GM23338 (cell line): ENCODE data around the gene AKNAD1. TPM values are rescaled to one million over a fixed set of nuclear protein-coding genes. Genes with fewer than 3 reads are reported as not detected.

Source experiments
- ATAC-seq: fragments of 200-7000 bp; cut with Tn5 transposase; 3 replicates; pipeline ENCODE4 v1.9.1; 2020
- DNase-seq: peaks from one replicate; pipeline ENCODE4 v3.0.0-alpha.2; 2015; ENCODE audit warnings: low spot score
- H2AFZ ChIP-seq: fragments of 200-600 bp; sonication (generic); 2 replicates; pipeline ENCODE4 v1.8.0; 2016; ENCODE audit warnings: antibody characterized with exemption, mild to moderate bottlenecking, moderate library complexity
- H3F3A ChIP-seq: fragments of 200-600 bp; sonication (generic); replicated peaks from 2 replicates; pipeline ENCODE4 v1.8.0; 2017; ENCODE audit warnings: antibody characterized with exemption, mixed run types, low read depth
- H3K27ac ChIP-seq: fragments of 200-600 bp; sonication (generic); 2 replicates; pipeline ENCODE4 v1.6.1; 2016; ENCODE audit warnings: low read depth
- H3K27me3 ChIP-seq: fragments of 200-600 bp; sonication (generic); 2 replicates; pipeline ENCODE4 v1.8.0; 2016; ENCODE audit warnings: mild to moderate bottlenecking, mixed run types, moderate library complexity; ENCODE audit not compliant: insufficient read depth
- H3K36me3 ChIP-seq: fragments of 200-600 bp; sonication (generic); 2 replicates; pipeline ENCODE4 v1.8.0; 2016; ENCODE audit warnings: mild to moderate bottlenecking; ENCODE audit not compliant: insufficient read depth
- H3K4me1 ChIP-seq: fragments of 200-600 bp; sonication (generic); 2 replicates; pipeline ENCODE4 v1.8.0; 2016; ENCODE audit warnings: mild to moderate bottlenecking, moderate library complexity; ENCODE audit not compliant: insufficient read depth
- H3K4me2 ChIP-seq: fragments of 200-600 bp; sonication (generic); 2 replicates; pipeline ENCODE4 v1.7.1; 2017; ENCODE audit warnings: mixed run types
- H3K4me3 ChIP-seq: fragments of 200-600 bp; sonication (generic); 2 replicates; pipeline ENCODE4 v1.6.1; 2016; ENCODE audit warnings: mixed run types
- H3K79me2 ChIP-seq: fragments of 200-600 bp; sonication (generic); replicated peaks from 2 replicates; pipeline ENCODE4 v1.8.0; 2017; ENCODE audit warnings: mild to moderate bottlenecking; ENCODE audit not compliant: insufficient read depth
- H3K9me2 ChIP-seq: fragments of 200-600 bp; sonication (generic); 2 replicates; pipeline ENCODE4 v1.8.0; 2017; ENCODE audit not compliant: insufficient read depth
- H4K20me1 ChIP-seq: fragments of 200-600 bp; sonication (generic); replicated peaks from 2 replicates; pipeline ENCODE4 v1.8.0; 2017; ENCODE audit warnings: mild to moderate bottlenecking; ENCODE audit not compliant: insufficient read depth
- H3K27ac Mint-ChIP-seq: 2 replicates; pipeline ENCODE4 v1.8.0; 2020; ENCODE audit warnings: inconsistent platforms, mild to moderate bottlenecking, moderate library complexity, mixed read lengths
- H3K27me3 Mint-ChIP-seq: 3 replicates; pipeline ENCODE4 v1.8.0; 2022; ENCODE audit warnings: low read depth, mild to moderate bottlenecking, moderate library complexity, mixed read lengths, inconsistent platforms; ENCODE audit not compliant: insufficient read depth, poor library complexity
- H3K36me3 Mint-ChIP-seq: 3 replicates; pipeline ENCODE4 v1.8.0; 2021; ENCODE audit warnings: low read depth, mild to moderate bottlenecking, inconsistent platforms, moderate library complexity, mixed read lengths
- H3K4me1 Mint-ChIP-seq: 3 replicates; pipeline ENCODE4 v1.8.0; 2020; ENCODE audit warnings: mild to moderate bottlenecking, inconsistent platforms, mixed read lengths
- H3K4me3 Mint-ChIP-seq: 3 replicates; pipeline ENCODE4 v1.8.0; 2021; ENCODE audit warnings: moderate library complexity, mild to moderate bottlenecking, inconsistent platforms, mixed read lengths
- H3K9me3 Mint-ChIP-seq: 3 replicates; pipeline ENCODE4 v1.8.0; 2020; ENCODE audit warnings: moderate library complexity, mild to moderate bottlenecking, inconsistent platforms, mixed read lengths
- CREB1 ChIP-seq: fragments of 250-450 bp; sonication (Bioruptor Pico); IDR thresholded peaks from 2 replicates; pipeline ENCODE4 v1.5.0; 2020; ENCODE audit warnings: low read depth, mild to moderate bottlenecking, moderate library complexity
- EZH2phosphoT487 ChIP-seq: fragments of 200-600 bp; sonication (generic); IDR thresholded peaks from one replicate; pipeline ENCODE4 v1.8.1; 2018; ENCODE audit warnings: antibody characterized with exemption; ENCODE audit not compliant: unreplicated experiment
- JUNB ChIP-seq: IDR thresholded peaks from one replicate; pipeline ENCODE4 v1.6.1; 2016; ENCODE audit warnings: antibody characterized with exemption; ENCODE audit not compliant: unreplicated experiment
- NANOG ChIP-seq: IDR thresholded peaks from 2 replicates; pipeline ENCODE4 v1.6.1; 2016; ENCODE audit warnings: antibody characterized with exemption, borderline replicate concordance
- STAT1 ChIP-seq: IDR thresholded peaks from one replicate; pipeline ENCODE4 v1.6.1; 2016; ENCODE audit warnings: antibody characterized with exemption; ENCODE audit not compliant: unreplicated experiment
- ZNF114 ChIP-seq: fragments of 250-450 bp; sonication (Bioruptor Pico); IDR thresholded peaks from 2 replicates; pipeline ENCODE4 v1.5.0; 2020; ENCODE audit warnings: mild to moderate bottlenecking, moderate library complexity
- ZNF331 ChIP-seq: fragments of 250-450 bp; sonication (Bioruptor Pico); IDR thresholded peaks from 2 replicates; pipeline ENCODE4 v1.5.0; 2020; ENCODE audit warnings: low read depth, mild to moderate bottlenecking, moderate library complexity
- polyA plus RNA-seq: library from polyadenylated mRNA; unstranded; fragments of >200 nt; fragmentation: Nextera tagmentation; extraction: Ambion mirVana; gene quantifications from 2 replicates; pipeline ENCODE4 v1.2.1, GENCODE V29; 2016
- total RNA-seq: library from RNA; depleted of rRNA; stranded (reverse); fragments of >200 nt; shearing (Covaris generic); gene quantifications from 2 replicates; pipeline ENCODE4 v1.2.3, GENCODE V29; 2014
- TF ChIP-seq, protein P1 (sequence below): IDR thresholded peaks from one replicate; pipeline ENCODE4 v1.6.1; 2018; ENCODE audit warnings: antibody characterized with exemption; ENCODE audit not compliant: unreplicated experiment
- TF ChIP-seq, protein P2 (sequence below), 2 experiments: fragments of 200-600 bp in 1 of 2; sonication (generic) in 1 of 2; conservative IDR thresholded peaks; 2 replicates each; pipeline versions ENCODE4 v1.5.1 to v1.6.1; 2016 to 2017; ENCODE audit warnings: antibody characterized with exemption in 2 of 2, low read depth in 2 of 2, mild to moderate bottlenecking in 2 of 2, moderate library complexity in 1 of 2
- TF ChIP-seq, protein P3 (sequence below): fragments of 250-450 bp; sonication (Bioruptor Pico); IDR thresholded peaks from 2 replicates; pipeline ENCODE4 v1.5.0; 2020; ENCODE audit warnings: mild to moderate bottlenecking, moderate library complexity

Gene AKNAD1
- total and polyA plus RNA-seq, 2 experiments from 2014 or later = not detected

DNA sequence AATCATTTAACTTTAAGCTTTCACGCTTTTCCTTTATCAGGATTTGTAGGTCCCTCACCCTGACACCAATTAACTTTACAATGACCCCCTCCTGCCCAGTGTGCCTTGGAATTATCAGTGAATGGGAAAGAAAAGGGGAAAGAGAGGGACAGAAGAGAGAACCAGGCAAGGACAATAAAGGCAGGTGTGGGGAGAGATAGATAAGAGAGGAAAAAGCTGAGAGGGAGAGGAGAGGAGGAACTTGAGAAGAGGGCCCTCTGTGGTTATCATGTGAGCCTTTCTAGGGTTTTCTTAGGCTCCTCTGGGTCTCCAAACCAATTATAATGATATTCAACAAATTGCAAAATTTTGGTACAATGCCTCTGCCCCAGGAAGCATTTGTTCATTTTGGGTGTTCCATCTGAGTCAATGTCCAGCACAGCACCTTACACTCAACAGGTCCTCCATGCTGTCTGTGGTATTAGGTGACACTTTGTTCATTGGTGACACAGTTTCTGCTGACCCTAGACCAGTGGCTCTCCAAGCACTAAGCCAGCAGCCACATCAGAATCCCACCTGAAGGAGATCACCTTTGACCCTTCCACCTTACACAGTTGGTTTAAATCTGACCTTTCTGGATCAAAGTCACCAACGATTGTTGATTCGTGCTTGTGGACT is 14.2 kb downstream of the AKNAD1 start:
- H3K4me1 ChIP-seq = no peaks in the 10 kb centered on the region
- Mint-ChIP-seq H3K4me1 (peaks cover 6% of the 10 kb centered on the region), H3K27me3 (no peaks in the 10 kb centered on the region), H3K27ac (no peak overlapping the region), H3K9me3 (no peaks in the 10 kb centered on the region; the same call in 2 of the 3 replicates), H3K36me3 (no peaks in the 10 kb centered on the region), H3K4me3 (no peak overlapping the region)
- H3K4me3 ChIP-seq = no peak overlapping the region
- no peak for DNase-seq
- H3K36me3 ChIP-seq = no peaks in the 10 kb centered on the region
- no peak overlapping the region for H3K27ac ChIP-seq
- no peaks in the 10 kb centered on the region for H3K27me3 ChIP-seq
- no peaks in the 10 kb centered on the region for H3K79me2 ChIP-seq
- H4K20me1 ChIP-seq = no peaks in the 10 kb centered on the region
- H3F3A ChIP-seq = no peaks in the 10 kb centered on the region
- no peaks in the 10 kb centered on the region for H3K9me2 ChIP-seq
- ATAC-seq = peak; percentile 48; the same call in 2 of the 3 replicates
- H2AFZ ChIP-seq = 0 out of 2 replicates have a peak overlapping the region, but pooled peaks have one; percentile 28
- TF ChIP-seq CREB1 (CRISPR knock-in tag) (no peak), JUNB (no peak), STAT1 (no peak)
- H3K4me2 ChIP-seq = no peak overlapping the region

DNA sequence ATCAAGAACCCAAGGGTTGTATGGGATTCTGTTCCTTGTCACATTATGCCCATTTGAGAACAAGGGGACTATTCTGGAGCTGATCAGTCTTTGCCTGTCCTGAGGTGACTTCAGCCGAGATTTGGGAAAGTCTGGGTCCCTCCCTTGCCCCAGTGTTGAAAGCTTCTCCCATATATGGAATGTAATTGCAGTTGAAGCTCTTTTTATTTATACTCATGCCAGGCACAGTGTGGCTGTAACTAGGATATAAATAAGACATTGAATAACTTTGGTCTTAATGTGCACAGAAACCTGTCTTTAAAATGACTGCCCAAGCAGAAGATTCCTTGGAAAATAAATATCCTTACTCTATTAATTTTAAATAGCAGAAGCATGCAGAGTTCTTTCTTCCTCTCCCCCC is 15.2 kb downstream of the AKNAD1 start:
- H3K27ac Mint-ChIP-seq = no peak overlapping the region
- no peaks in the 10 kb centered on the region for H3K79me2 ChIP-seq
- TF ChIP-seq STAT1 (no peak), ZNF114 (CRISPR knock-in tag) (no peak), NANOG (no peak), JUNB (no peak), EZH2phosphoT487 (no peak), ZNF331 (CRISPR knock-in tag) (no peak)
- TF ChIP-seq, protein P1, sequence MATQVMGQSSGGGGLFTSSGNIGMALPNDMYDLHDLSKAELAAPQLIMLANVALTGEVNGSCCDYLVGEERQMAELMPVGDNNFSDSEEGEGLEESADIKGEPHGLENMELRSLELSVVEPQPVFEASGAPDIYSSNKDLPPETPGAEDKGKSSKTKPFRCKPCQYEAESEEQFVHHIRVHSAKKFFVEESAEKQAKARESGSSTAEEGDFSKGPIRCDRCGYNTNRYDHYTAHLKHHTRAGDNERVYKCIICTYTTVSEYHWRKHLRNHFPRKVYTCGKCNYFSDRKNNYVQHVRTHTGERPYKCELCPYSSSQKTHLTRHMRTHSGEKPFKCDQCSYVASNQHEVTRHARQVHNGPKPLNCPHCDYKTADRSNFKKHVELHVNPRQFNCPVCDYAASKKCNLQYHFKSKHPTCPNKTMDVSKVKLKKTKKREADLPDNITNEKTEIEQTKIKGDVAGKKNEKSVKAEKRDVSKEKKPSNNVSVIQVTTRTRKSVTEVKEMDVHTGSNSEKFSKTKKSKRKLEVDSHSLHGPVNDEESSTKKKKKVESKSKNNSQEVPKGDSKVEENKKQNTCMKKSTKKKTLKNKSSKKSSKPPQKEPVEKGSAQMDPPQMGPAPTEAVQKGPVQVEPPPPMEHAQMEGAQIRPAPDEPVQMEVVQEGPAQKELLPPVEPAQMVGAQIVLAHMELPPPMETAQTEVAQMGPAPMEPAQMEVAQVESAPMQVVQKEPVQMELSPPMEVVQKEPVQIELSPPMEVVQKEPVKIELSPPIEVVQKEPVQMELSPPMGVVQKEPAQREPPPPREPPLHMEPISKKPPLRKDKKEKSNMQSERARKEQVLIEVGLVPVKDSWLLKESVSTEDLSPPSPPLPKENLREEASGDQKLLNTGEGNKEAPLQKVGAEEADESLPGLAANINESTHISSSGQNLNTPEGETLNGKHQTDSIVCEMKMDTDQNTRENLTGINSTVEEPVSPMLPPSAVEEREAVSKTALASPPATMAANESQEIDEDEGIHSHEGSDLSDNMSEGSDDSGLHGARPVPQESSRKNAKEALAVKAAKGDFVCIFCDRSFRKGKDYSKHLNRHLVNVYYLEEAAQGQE = no peak
- TF ChIP-seq, protein P2, sequence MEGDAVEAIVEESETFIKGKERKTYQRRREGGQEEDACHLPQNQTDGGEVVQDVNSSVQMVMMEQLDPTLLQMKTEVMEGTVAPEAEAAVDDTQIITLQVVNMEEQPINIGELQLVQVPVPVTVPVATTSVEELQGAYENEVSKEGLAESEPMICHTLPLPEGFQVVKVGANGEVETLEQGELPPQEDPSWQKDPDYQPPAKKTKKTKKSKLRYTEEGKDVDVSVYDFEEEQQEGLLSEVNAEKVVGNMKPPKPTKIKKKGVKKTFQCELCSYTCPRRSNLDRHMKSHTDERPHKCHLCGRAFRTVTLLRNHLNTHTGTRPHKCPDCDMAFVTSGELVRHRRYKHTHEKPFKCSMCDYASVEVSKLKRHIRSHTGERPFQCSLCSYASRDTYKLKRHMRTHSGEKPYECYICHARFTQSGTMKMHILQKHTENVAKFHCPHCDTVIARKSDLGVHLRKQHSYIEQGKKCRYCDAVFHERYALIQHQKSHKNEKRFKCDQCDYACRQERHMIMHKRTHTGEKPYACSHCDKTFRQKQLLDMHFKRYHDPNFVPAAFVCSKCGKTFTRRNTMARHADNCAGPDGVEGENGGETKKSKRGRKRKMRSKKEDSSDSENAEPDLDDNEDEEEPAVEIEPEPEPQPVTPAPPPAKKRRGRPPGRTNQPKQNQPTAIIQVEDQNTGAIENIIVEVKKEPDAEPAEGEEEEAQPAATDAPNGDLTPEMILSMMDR (conservative IDR thresholded peaks at IDR 0.05; ENCODE audit: low read depth in 2 of 2) = no peak
- TF ChIP-seq, protein P3, sequence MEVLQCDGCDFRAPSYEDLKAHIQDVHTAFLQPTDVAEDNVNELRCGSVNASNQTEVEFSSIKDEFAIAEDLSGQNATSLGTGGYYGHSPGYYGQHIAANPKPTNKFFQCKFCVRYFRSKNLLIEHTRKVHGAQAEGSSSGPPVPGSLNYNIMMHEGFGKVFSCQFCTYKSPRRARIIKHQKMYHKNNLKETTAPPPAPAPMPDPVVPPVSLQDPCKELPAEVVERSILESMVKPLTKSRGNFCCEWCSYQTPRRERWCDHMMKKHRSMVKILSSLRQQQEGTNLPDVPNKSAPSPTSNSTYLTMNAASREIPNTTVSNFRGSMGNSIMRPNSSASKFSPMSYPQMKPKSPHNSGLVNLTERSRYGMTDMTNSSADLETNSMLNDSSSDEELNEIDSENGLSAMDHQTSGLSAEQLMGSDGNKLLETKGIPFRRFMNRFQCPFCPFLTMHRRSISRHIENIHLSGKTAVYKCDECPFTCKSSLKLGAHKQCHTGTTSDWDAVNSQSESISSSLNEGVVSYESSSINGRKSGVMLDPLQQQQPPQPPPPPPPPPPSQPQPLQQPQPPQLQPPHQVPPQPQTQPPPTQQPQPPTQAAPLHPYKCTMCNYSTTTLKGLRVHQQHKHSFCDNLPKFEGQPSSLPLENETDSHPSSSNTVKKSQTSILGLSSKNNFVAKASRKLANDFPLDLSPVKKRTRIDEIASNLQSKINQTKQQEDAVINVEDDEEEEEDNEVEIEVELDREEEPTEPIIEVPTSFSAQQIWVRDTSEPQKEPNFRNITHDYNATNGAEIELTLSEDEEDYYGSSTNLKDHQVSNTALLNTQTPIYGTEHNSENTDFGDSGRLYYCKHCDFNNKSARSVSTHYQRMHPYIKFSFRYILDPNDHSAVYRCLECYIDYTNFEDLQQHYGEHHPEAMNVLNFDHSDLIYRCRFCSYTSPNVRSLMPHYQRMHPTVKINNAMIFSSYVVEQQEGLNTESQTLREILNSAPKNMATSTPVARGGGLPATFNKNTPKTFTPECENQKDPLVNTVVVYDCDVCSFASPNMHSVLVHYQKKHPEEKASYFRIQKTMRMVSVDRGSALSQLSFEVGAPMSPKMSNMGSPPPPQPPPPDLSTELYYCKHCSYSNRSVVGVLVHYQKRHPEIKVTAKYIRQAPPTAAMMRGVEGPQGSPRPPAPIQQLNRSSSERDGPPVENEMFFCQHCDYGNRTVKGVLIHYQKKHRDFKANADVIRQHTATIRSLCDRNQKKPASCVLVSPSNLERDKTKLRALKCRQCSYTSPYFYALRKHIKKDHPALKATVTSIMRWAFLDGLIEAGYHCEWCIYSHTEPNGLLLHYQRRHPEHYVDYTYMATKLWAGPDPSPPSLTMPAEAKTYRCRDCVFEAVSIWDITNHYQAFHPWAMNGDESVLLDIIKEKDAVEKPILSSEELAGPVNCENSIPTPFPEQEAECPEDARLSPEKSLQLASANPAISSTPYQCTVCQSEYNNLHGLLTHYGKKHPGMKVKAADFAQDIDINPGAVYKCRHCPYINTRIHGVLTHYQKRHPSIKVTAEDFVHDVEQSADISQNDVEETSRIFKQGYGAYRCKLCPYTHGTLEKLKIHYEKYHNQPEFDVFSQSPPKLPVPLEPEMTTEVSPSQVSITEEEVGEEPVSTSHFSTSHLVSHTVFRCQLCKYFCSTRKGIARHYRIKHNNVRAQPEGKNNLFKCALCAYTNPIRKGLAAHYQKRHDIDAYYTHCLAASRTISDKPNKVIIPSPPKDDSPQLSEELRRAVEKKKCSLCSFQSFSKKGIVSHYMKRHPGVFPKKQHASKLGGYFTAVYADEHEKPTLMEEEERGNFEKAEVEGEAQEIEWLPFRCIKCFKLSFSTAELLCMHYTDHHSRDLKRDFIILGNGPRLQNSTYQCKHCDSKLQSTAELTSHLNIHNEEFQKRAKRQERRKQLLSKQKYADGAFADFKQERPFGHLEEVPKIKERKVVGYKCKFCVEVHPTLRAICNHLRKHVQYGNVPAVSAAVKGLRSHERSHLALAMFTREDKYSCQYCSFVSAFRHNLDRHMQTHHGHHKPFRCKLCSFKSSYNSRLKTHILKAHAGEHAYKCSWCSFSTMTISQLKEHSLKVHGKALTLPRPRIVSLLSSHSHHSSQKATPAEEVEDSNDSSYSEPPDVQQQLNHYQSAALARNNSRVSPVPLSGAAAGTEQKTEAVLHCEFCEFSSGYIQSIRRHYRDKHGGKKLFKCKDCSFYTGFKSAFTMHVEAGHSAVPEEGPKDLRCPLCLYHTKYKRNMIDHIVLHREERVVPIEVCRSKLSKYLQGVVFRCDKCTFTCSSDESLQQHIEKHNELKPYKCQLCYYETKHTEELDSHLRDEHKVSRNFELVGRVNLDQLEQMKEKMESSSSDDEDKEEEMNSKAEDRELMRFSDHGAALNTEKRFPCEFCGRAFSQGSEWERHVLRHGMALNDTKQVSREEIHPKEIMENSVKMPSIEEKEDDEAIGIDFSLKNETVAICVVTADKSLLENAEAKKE = no peak

More for the DNA sequence above, 15.2 kb downstream of the AKNAD1 start:
- H4K20me1 ChIP-seq = no peaks in the 10 kb centered on the region
- no peak overlapping the region for H3K27ac ChIP-seq
- H3K9me3 Mint-ChIP-seq = no peaks in the 10 kb centered on the region
- no peak overlapping the region for H2AFZ ChIP-seq
- no peak overlapping the region for H3K4me2 ChIP-seq
- H3K4me3 Mint-ChIP-seq = no peak overlapping the region
- no peaks in the 10 kb centered on the region for H3K36me3 ChIP-seq
- DNase-seq (no peak), ATAC-seq (no peak)
- no peaks in the 10 kb centered on the region for H3K36me3 Mint-ChIP-seq
- H3K4me1 Mint-ChIP-seq = peaks cover 6% of the 10 kb centered on the region
- H3K4me3 ChIP-seq = no peak overlapping the region
- no peaks in the 10 kb centered on the region for H3K9me2 ChIP-seq
- no peaks in the 10 kb centered on the region for H3F3A ChIP-seq
- H3K27me3 ChIP-seq = no peaks in the 10 kb centered on the region
- H3K4me1 ChIP-seq = no peaks in the 10 kb centered on the region
- no peaks in the 10 kb centered on the region for H3K27me3 Mint-ChIP-seq
